ENCODE results near the gene CSF3R.

- TF ChIP-seq CTCF (IDR thresholded peaks at IDR 0.05), result no peak
- no peak for TF ChIP-seq POLR2A (IDR thresholded peaks at IDR 0.05)
- no peak for TF ChIP-seq EP300 (IDR thresholded peaks at IDR 0.05)
These were observed 31.8 kb downstream of the CSF3R start for GRCh38 chr1:36450919-36451305.
